GM21529 (cell line): Measurements from ENCODE around the gene MMEL1.

Source experiments
- ATAC-seq: cut with Tn5 transposase; IDR thresholded peaks from one replicate; pipeline ENCODE4 v1.9.1; 2021; ENCODE audit not compliant: unreplicated experiment

MMEL1 gene

DNA sequence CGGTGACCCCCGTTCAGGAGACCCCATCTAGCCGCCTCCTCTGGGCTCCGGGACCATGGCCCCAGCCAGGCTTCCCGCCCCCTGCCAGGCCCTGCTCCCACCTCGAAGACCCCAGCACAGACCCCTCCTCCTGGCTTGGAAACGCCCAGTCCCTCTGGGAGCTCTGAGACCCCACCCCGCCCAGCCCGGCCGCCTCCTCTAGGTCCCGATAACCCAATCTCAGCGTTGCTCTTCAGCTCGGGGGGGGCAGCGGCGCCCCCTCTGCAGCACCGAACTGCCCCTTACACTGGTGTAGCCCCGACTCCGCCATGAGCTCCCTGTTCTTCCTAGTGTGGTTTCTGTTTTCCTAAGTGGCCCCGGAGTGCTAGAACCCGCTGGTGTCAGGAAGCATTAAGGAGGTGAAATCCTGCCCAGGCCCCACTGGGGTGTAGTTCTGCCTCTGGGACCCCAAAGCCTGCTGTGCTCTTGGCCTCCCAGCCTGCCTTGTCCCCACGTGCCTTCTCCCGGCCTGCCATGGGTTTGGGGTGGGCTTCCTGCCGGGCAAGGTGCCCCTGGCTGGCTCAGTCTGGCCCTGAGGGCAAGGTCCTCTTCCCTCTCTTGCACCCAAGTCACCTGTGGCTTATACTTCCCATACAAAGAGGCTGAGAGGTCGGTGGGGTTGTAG, 10.7 kb upstream of the MMEL1 start:
- no peak for ATAC-seq

DNA sequence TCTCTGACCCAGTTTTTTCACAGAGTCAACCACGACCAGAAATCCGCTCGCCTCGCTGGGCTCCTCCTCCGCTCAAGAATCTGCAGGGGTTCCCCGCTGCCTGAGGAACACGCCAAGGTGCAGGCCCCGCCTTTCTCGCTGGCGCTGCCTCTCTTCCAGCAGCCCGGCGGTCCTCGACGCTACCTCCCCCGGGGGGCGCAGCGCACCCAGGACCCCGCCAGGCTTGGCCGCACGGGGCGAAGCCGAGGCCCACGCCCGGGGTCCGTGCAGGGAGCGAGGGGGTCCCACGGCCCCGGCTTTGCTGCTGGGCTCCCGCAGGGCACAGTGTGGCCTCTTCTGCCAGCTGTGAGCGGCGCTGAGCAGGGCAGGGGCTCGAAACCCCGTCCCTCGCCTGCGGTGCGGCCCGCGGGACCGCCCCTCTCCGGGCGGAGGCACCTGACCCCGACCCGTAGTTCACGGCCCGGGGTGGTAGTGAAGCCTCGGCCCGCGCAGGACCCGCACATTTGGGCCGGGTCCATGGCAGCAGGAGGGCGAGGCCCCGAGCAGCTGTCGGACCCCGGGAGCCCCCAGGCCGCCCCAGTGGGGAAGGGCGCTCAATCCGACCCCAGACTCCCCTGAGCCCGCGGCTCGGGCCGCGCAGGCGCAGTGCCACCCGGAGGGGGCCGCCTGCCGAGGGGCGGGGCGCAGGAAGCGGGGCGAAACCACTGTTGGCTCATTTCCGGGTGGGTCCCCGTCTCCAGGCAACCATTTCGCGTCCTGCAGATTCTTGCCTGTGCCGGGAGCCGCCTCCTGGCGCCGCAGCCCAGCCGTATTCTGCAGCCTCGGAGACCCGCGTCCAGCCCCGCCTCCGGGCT, 10.0 kb upstream of the MMEL1 start:
- peak; percentile 87 for ATAC-seq

DNA sequence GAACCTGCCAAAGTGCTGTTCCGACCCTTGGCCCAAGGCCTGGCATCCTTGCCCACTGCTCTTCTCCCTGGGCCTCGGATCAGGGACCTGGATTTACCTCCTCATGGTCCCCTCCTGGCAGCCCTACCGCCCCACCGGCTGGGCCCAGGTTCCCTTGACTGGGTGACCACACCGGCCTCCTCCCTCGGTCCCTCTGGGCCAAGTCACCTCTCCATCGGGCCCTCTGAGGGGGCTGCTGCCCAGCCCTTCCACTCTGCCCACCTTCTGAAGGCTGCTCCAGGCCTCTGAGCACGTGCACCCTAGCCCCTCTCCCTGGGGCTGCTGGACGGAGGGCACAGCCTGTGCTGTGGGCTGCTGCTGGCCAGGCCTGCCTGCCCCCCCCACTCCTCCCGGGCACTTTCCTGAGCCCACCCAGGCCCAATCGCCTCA, 9.3 kb upstream of the MMEL1 start:
- ATAC-seq: no peak

GRCh38 chr1:2641381-2642130, 8.7 kb upstream of the MMEL1 start:
- ATAC-seq: no peak

DNA sequence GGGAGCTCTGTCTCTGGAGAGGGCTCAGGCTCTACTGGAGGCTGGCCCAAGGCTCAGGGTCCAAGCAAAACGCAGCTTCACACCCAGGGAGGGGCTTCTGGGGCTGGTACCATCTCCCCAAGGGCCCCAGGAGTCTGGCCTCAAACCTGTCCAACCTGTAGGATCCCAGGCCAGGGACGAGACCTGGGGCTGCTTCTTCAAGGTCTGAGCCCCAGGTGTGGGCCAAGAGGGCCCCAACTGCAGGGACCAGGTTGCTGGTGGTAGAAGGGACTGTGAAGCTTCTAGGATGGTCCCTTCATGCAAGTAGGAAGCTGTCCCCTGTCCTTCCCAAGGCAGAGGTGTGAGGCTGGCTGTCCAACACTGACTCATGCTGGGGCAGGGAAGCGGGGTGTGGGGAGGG, 7.8 kb upstream of the MMEL1 start:
- ATAC-seq: no peak

DNA sequence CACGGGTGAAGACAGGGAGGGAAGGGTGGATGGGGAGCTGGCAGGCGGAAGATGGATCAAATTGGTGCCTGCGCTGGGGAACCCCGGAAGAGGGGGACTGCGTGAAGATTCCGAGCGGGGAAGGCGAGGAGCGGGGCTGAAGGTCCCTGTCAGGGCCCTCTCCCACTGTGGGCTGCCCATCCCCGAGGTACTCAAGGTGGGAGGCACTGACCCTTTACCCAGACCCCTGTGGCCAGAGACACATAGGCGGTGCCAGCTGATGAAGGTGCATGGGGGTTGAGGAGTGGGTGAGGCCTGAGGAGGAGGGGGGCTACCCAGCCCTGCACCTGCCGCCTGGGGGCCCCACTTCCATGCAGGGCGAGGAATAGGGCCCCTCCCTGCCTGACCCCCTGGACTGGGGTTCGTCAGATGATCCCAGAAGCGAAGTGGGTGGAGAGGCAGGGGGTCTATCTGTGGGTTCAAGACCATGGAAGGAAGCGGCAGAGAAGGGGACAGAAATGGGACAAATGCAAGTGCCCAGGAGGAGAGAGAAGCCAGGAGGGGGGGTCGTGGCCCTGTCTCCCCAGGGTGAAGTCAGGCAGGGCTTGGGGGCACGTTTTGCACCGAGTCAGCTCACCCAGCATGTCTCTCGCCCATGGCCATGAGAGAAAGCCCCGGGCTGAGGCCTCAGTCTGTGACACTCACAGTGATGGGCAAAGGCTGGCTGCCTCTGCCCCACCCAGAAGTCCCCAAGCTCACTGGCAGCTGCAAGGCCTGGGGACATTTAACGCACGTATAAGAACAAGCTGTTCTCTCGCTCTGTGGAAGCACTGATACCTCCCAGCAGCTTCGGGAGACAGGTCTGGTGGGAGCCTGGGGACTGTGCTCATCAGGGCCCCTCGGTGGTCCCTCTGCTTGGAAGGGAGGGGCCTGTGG, 7.0 kb upstream of the MMEL1 start:
- ATAC-seq: no peak

- no peak for ATAC-seq
These were observed 6.4 kb upstream of the MMEL1 start for GRCh38 chr1:2639203-2639602.

GRCh38 chr1:2638466-2639115, 5.8 kb upstream of the MMEL1 start:
- no peak for ATAC-seq

DNA sequence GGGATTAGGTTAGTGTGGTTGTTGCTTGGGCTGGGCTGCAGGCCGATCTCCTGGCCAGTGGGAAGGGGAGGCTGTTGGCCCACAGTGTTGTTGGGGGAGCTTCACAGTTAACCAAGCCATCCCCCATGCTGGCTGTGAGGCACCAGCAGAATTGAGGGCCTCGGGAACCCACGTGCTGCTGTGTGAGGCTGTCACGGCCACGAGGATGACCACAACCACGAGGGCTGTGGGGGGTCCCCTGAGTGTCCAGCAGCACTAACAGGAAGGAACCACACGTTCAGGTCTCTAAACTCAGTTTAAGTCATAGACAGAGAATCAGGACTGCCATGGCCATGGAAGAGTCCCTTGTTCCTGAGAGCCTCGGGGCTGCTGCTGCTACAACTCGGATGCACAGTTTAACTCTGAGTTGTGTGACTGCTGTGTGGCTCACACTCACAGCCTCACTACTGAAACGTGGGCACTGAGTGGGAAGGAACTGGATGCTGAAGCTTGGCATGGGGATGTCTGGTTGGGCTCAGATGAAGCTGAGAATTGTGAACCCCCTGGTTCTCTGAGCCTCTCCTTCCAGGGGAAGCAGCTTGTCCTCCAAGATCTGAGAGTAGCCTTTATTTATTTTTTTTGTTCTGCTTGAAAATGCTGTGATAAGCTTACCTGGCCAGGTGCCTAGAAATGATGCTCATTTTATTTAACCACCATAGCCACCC, 4.8 kb upstream of the MMEL1 start:
- ATAC-seq: no peak

DNA sequence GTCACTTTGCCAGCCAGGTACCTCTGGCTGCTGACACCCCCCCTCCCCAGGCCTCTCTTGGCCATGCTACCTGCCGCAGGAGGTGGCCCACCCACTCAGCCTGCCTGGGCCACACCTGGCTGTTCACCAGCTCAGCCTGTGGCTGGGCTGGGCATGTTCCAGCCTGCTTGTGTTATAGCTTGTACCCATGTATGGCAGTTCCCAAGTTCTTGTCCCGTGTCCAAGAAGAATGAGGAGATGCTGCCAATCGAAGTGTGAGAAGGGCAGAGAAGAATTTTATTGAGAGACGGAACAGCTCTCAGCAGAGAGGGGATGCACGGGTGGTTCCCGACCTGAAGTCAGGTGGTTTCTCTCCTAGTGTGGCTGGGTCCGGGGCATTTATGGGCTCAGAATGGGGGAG, 3.9 kb upstream of the MMEL1 start:
- no peak for ATAC-seq

- ATAC-seq: no peak
These were observed 2.7 kb upstream of the MMEL1 start for GRCh38 chr1:2635361-2636010.

- no peak for ATAC-seq
These were observed 1.2 kb upstream of the MMEL1 start for GRCh38 chr1:2633936-2634491.

DNA sequence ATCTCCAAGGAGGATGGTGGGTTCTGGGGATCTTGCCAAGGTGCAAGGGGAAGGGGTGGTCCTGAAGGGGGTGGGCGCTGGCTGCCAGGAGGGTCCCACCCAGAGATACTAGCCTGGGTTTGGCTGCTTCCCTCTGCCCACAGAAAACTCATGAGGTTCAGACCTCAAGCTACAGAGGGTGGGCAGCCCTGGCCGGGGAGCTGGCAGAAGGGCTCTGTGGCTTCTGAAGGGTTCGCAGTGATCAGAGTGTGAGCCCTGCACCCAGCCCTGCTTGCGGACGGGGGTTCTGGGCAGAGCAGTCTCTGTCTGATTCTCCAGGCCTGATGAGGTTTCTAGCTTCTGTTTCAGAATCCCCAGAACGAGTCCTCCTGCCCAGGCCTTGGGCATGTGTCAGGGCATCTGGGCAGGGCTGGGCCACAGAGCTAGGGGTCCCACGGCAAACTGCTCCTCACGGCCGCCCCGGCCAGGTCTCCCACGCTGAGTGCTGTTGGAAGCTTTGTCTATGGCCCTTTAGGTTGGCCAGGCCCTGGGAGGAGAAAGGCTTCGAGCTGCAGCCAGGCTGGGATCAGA, 635 bp upstream of the MMEL1 start:
- no peak for ATAC-seq

DNA sequence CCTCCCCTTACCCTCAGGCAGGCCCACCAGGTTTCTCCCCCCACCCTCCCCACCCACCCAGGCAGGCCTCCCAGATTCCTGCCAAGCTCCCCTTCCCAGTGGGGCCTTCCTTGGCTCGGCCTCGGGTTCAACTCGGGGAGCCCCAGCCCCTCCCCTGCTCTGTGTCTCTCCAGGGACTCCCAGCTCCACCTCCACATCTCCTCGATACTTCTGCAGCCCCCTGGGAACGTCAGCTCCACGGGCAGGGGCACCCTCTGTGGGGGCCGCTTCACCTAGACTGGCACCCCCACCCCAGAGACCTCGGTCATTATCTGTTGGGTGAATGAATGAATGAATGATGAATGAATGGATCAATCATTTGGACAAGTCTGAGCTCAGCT, 775 bp downstream of the MMEL1 start:
- no peak for ATAC-seq

- ATAC-seq: no peak
These were observed 1.4 kb downstream of the MMEL1 start for GRCh38 chr1:2631136-2632050.

DNA sequence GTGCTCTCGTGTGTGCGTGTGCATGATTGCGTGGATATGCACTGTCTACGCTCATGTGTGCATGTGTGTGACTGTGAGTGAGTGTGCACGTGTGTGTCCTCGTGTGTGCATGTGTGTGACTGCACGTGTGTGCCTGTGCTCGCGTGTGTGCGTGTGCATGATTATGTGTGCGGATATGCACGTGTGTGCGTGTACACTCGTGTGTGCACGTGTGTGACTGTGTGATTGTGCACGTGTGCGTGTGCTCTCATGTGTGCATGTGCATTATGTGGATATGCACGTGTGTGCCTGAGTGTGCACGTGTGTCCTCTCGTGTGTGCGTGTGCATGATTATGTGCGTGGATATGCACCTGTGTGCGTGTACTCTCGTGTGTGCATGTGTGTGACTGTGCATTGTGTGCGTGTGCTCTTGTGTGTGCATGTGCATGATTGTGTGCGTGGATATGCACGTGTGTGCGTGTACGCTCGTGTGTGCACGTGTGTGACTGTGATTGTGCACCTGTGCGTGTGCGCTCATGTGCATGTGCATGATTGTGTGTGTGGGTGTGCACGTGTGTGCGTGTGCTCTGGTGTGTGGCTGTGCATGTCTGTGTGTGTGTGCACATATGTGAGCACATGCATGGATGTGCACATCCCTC, 2.2 kb downstream of the MMEL1 start:
- ATAC-seq: no peak
